ENCODE data around the gene PLCB3. TPM values are rescaled to one million over a fixed set of nuclear protein-coding genes. Genes with fewer than 3 reads are reported as not detected.

Gene PLCB3
- polyA plus RNA-seq: under 1 TPM in 2 of 3 donors, not detected in 1; 0.33 to 0.49 TPM

DNA sequence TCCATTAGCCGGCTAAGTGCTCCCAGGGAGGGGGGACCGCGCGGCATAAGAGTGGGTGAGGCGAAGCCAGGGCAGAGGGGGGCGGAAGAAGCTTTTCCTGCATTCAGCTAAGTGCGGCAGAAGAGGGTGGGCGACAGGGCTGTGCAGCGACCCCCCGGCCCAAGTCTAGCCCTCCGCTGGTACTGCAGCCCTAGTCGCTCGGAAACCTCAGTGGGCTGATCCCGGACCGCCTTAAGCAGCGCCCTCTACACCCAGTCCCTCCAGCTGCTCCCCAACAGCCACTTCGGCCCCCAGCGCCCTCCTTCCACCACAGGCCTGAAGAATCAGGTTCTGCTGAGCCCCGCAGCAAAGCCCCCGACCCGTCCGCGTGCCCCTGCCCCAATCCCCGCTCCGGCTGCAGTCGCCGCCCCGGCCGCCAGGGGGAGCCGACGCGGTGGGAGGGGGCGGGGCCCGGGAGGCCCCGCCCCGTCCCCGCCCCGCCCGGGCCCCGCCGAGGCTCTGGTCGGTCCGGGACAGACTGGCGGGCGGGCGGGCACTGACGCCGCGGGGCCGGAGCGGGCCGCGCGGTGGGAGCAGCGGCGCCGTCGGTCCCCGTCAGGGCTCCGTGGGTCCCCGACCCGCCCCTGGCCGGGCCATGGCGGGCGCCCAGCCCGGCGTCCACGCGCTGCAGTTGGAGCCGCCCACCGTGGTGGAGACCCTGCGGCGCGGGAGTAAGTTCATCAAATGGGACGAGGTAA, at the start of gene PLCB3:
TSS of gene PLCB3 (plus strand) at position 515 of the 737 bp plus-strand sequence. CDS start at position 635, 120 bp downstream.
- peaks cover 2 to 10% (median 4%) of the 10 kb centered on the region in 3 donors for H3K27me3 Mint-ChIP-seq (ENCODE audit: low read depth in 3 of 3)
- H3K27ac Mint-ChIP-seq: peak within 1 kb of the TSS in 5 of 6 donors; percentile 62 to 89 (median 77)
- peaks cover 15 to 26% of the 10 kb centered on the region in 2 donors for H3K4me1 Mint-ChIP-seq
- no peaks in the 10 kb centered on the region for H3K9me3 Mint-ChIP-seq
- H3K4me3 Mint-ChIP-seq: peak within 1 kb of the TSS; percentile 82 to 89 (median 86)
- peak; percentile 57 to 64 (median 61) for DNase-seq
- no peaks in the 10 kb centered on the region for H3K36me3 Mint-ChIP-seq

DNA sequence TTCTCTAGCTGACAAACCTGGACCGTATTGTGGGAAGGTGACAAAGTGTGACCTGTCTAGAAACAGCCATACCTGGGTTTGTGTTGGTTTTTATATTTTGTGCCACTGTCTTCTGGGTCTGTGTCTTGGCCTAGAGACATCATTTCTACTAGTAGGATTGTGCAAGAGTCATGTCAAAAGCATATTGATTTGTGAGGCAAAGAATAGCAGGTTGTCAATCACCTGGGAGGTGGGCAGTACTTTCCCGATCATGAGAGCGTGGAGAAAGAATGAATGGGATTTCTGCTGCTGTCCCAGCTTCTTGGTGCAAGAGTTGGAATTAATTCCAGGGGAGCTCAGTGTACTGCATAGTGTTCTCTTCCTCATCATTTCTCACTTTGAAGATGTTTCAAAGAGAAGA, 49.8 kb upstream of the PLCB3 start:
- peaks cover 26% of the 10 kb centered on the region in 2 donors for H3K4me1 Mint-ChIP-seq
- peak overlapping the region in 3 of 6 donors; percentile 1 to 70 (median 34) for H3K27ac Mint-ChIP-seq
- peaks cover 27 to 51% (median 38%) of the 10 kb centered on the region in 3 donors for H3K36me3 Mint-ChIP-seq
- H3K4me3 Mint-ChIP-seq: no peak overlapping the region
- no peaks in the 10 kb centered on the region for H3K9me3 Mint-ChIP-seq
- H3K27me3 Mint-ChIP-seq (ENCODE audit: low read depth in 3 of 3): peaks cover 0 to 6% (median 3%) of the 10 kb centered on the region in 3 donors
- no peak for DNase-seq

DNA sequence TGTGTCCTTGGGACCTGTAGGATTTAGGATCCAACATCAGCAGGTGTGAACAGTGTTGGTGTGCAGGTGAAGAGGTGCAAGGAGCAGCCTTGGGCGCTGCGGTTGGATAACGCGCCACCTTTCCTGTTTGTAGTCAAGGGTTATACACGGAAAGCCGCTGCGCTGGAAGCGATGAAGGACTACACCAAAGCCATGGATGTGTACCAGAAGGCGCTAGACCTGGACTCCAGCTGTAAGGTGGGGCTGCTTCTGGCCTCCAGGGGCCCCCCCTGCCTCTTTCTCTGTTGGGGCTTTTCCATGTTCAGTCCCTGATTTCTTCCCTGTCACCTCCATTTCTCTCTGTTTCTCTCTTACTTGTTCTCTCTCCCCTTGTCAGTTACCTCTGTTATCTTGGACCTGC, 48.3 kb upstream of the PLCB3 start:
- no peak overlapping the region for H3K27ac Mint-ChIP-seq
- peaks cover 3 to 11% (median 6%) of the 10 kb centered on the region in 3 donors for H3K27me3 Mint-ChIP-seq (ENCODE audit: low read depth in 3 of 3)
- H3K36me3 Mint-ChIP-seq: peaks cover 19 to 41% (median 28%) of the 10 kb centered on the region in 3 donors
- no peaks in the 10 kb centered on the region for H3K9me3 Mint-ChIP-seq
- DNase-seq: no peak
- peaks cover 25 to 33% of the 10 kb centered on the region in 2 donors for H3K4me1 Mint-ChIP-seq
- H3K4me3 Mint-ChIP-seq: no peak overlapping the region

DNA sequence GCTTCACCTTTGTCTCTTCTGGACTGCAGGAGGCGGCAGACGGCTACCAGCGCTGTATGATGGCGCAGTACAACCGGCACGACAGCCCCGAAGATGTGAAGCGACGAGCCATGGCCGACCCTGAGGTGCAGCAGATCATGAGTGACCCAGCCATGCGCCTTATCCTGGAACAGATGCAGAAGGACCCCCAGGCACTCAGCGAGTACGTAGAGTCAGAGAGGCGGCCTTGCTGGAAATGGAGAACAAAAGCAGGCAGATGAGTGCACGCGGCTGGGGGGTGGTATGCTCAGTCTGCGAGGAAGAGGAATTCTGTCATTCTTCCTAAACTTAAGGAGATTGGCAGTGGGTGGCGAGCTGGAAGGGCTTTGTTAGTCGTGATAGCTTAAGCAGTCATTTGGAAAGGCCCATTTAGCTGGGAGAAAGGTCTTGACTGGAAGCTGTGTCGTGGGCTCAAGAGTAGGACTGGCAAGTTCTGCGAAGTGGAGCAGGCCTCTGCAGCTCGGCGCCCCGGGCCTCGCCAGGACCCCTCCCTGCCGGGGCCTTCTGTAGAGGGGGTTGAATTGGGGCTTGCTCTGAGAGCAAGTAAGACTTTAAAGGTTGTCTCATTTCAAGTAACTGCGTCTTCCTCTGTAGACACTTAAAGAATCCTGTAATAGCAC, 47.8 kb upstream of the PLCB3 start:
- Mint-ChIP-seq H3K4me3 (peak overlapping the region in 1 of 5 donors; percentile 17), H3K27ac (peak overlapping the region in 4 of 6 donors; percentile 49 to 90 (median 67)), H3K4me1 (peaks cover 25 to 34% of the 10 kb centered on the region in 2 donors), H3K36me3 (peaks cover 19 to 41% (median 28%) of the 10 kb centered on the region in 3 donors), H3K27me3 (ENCODE audit: low read depth in 3 of 3) (peaks cover 3 to 11% (median 6%) of the 10 kb centered on the region in 3 donors), H3K9me3 (no peaks in the 10 kb centered on the region)
- no peak for DNase-seq

DNA sequence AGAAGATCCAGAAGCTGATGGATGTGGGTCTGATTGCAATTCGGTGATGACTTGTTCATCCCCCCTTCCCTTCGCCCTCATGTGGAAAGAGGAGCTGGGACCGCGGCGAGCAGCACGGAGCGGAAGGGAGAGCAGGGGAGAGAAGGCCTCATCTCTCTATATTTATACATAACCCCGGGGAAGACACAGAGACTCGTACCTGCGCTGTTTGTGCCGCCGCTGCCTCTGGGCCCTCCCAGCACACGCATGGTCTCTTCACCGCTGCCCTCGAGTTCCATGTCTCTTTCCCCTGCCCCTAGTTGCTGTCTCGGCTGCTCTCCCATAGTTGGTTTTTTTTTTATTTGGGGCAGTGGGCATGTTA, 47.3 kb upstream of the PLCB3 start:
- Mint-ChIP-seq H3K36me3 (peaks cover 19 to 41% (median 28%) of the 10 kb centered on the region in 3 donors), H3K4me1 (peaks cover 30 to 39% of the 10 kb centered on the region in 2 donors), H3K27ac (peak overlapping the region in 5 of 6 donors; percentile 40 to 92 (median 84)), H3K9me3 (no peaks in the 10 kb centered on the region), H3K27me3 (ENCODE audit: low read depth in 3 of 3) (peaks cover 3 to 11% (median 6%) of the 10 kb centered on the region in 3 donors), H3K4me3 (no peak overlapping the region)
- no peak for DNase-seq

DNA sequence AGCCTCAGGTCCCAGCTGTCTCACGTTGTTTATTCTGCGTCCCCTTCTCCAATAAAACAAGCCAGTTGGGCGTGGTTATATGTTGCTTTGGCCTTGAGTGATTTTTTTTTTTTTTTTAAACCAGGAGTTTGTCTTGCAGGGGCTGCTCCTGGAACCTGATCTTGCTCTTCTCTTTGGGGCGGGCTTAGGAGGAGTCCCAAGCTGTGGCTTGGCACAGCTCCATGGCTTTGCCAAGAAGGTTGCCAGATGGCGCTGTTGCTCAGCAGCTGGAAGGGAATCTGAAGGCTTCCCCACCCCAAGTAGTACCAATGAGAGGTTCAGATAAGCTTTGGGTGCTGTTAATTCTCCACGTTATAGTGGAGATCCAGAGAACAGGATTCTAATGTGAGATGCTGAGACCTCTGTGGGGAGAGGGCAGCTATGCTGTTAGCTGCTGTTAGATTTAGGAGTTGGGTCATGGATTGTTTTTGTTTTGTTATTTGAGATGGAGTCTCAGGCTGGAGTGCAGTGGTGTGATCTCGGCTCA, 46.8 kb upstream of the PLCB3 start:
- peaks cover 32 to 40% of the 10 kb centered on the region in 2 donors for H3K4me1 Mint-ChIP-seq
- peak overlapping the region; percentile 44 to 86 (median 82) for H3K4me3 Mint-ChIP-seq
- no peaks in the 10 kb centered on the region for H3K9me3 Mint-ChIP-seq
- DNase-seq: peak; percentile 71 to 79 (median 74)
- H3K36me3 Mint-ChIP-seq: peaks cover 19 to 41% (median 28%) of the 10 kb centered on the region in 3 donors
- peaks cover 5 to 11% (median 6%) of the 10 kb centered on the region in 3 donors for H3K27me3 Mint-ChIP-seq (ENCODE audit: low read depth in 3 of 3)
- H3K27ac Mint-ChIP-seq: peak overlapping the region; percentile 83 to 97 (median 91)

DNA sequence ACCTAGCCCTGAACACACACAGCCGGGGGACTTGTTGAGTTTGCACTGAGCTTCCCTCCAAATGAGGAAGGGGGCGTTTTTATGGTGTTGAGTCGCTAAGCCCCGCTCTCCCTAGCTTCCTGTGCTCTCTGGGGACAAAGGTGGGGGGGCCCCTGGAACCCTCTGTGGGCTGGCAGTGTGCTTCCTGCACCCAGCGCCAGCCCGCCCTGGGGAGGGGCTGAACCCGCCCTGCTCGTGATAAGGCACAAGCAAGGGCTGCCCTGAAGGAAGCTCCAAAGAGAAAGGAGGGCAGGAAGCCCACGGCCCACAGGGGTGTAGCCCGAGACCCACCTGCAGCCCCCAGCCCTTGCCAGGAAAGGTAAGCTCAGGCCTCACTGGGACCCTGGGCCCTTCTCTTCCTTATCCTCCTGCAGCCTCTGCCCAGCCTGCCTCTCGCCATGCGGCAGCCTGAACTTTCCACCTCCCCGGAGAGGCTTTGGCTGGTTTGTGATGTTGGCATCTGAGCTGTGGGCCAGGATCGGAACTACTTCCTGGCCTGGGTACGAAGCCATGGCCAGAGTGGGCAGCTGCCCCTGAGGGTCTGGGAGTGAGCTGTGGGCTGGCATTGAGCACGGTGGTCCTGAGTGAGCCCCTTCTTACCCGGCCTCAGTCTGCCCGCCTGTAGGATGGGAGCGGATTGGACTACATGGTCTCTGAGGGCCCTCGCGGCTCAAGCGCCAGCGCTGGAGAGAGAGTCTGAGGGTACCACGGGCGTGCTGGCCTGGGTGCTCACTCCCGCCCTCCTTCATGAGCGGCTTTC, 44.7 kb upstream of the PLCB3 start, which contains the start of gene FERMT3:
TSS of gene FERMT3 (plus strand) at position 265 of the 799 bp plus-strand sequence. CDS start 644 bp downstream, outside the sequence.
- Mint-ChIP-seq H3K36me3 (peaks cover 15 to 27% (median 17%) of the 10 kb centered on the region in 3 donors), H3K9me3 (no peaks in the 10 kb centered on the region), H3K27ac (peak within 1 kb of the TSS; percentile 91 to 96 (median 95)), H3K4me3 (peak within 1 kb of the TSS; percentile 90 to 95 (median 91)), H3K4me1 (peaks cover 32 to 45% of the 10 kb centered on the region in 2 donors), H3K27me3 (ENCODE audit: low read depth in 3 of 3) (peaks cover 5 to 11% (median 6%) of the 10 kb centered on the region in 3 donors)
- DNase-seq: peak; percentile 63 to 68 (median 66)

DNA sequence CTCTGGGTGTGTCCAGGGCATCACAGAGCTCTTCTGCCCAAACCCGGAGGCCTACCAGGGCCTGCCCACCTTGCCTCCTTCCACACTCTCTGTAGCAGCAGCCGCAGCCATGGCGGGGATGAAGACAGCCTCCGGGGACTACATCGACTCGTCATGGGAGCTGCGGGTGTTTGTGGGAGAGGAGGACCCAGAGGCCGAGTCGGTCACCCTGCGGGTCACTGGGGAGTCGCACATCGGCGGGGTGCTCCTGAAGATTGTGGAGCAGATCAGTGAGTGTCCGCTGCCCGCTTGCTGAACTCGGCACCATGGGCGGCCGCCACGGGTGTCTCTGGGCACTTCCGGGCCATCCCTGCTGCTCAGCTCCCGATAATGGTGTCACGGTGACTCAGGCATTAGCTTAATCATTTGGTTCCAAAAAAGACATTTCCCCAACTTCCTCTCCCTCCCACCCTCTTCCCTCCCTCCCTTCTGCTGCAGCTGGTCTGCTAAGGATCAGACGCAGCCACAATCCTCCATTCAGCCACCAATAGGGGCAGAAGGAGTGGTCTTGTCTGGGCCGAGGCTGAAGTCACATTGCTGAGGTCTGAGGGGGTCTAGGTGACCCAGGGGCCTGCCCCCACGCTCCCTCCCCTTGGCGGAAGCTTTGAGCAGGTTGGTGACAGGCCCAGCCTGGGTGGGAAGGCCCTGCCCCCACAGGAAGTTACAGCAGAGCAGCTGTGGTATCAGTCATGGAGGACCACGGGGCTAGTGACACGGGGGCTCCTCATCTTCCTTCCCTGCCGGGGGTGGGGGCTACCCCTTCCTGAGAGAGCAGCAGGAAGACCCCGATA, 43.9 kb upstream of the PLCB3 start:
- Mint-ChIP-seq H3K4me1 (peaks cover 39 to 45% of the 10 kb centered on the region in 2 donors), H3K27me3 (ENCODE audit: low read depth in 3 of 3) (peaks cover 5 to 11% (median 6%) of the 10 kb centered on the region in 3 donors), H3K9me3 (no peaks in the 10 kb centered on the region), H3K27ac (peak overlapping the region; percentile 91 to 96 (median 95)), H3K4me3 (peak overlapping the region; percentile 90 to 95 (median 91)), H3K36me3 (peaks cover 18 to 25% (median 21%) of the 10 kb centered on the region in 3 donors)
- DNase-seq: peak; percentile 78 to 80 (median 79)

DNA sequence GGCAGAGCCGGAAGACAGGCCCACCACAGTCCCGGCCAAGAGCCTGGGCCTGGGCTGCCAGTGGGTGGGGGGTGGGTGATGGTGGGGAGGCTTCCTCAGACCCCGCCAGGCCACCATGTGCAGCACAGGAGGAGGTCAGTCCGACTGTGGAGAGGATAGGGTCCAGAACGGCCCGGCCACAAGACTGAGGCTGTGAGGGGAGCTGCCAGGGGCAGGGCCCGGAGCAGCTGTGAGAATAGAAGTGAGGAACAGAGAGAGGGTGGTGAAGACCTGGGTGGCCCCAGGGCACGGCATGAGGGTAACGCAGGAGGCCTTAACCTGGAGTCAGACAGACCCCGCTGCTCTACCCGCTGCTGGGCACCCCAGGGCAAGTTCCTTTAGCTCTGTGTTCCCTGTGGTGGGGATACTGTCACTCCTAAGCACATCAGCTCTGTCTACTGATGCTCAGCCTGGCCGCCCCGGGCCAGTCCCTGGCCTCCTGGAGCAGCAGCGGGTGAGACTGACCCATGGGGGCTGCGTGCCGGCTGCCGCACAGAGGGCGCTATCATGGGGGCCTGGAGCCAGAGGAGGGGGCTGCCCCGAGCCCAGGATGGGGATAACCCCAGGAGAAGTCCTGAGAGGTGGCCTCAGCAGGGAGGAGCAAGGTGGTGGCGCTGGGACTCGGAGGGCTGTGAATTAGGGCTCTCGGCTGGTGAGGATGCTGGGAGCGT, 43.1 kb upstream of the PLCB3 start:
- peak overlapping the region; percentile 91 to 96 (median 95) for H3K27ac Mint-ChIP-seq
- DNase-seq: no peak
- H3K4me3 Mint-ChIP-seq: peak overlapping the region; percentile 90 to 95 (median 91)
- H3K27me3 Mint-ChIP-seq (ENCODE audit: low read depth in 3 of 3): peaks cover 5 to 11% (median 6%) of the 10 kb centered on the region in 3 donors
- peaks cover 14 to 24% (median 19%) of the 10 kb centered on the region in 3 donors for H3K36me3 Mint-ChIP-seq
- no peaks in the 10 kb centered on the region for H3K9me3 Mint-ChIP-seq
- H3K4me1 Mint-ChIP-seq: peaks cover 43 to 45% of the 10 kb centered on the region in 2 donors

DNA sequence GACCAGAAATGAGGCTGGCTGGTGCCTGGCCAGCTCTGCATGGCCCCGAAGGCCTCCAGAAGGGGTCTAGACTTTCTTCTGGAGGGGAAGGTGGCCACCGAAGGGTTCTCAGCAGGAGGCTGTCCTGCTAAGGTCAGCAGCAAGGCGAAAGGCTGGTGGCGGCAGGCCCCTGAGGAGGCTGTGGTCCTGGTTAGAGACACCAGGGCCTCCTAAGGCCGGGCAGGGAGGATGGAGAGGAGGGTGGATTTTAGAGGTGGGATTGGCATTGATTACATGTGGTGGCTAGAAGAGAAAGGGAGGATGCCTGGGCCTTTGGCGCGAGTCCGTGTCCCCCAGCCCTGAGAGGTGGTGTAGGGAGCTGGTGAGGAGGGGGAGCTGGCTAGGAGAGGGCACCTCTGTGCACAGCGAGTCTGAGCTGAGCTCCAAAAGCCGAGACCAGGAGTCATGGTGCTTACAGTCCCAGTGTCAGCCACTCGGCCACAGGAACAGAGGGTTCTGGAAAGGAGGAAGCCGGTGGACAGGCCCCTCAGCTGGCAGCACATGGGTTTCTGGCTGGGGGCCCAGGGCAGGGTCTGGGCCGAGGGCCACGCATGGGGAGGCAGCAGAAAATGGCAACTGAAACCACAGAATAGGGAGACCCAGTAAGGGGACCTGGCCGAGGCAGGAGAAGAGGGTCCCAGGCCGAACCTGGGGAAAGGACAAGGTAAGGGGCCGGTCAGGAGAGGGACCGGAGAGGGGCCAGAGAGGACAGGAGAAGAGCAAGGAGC, 42.4 kb upstream of the PLCB3 start:
- Mint-ChIP-seq H3K4me1 (peaks cover 44 to 45% of the 10 kb centered on the region in 2 donors), H3K27ac (peak overlapping the region; percentile 79 to 96 (median 95)), H3K4me3 (peak overlapping the region; percentile 31 to 91 (median 54)), H3K9me3 (no peaks in the 10 kb centered on the region), H3K27me3 (ENCODE audit: low read depth in 3 of 3) (peaks cover 5 to 10% (median 6%) of the 10 kb centered on the region in 3 donors), H3K36me3 (peaks cover 14 to 19% (median 15%) of the 10 kb centered on the region in 3 donors)
- DNase-seq: no peak

DNA sequence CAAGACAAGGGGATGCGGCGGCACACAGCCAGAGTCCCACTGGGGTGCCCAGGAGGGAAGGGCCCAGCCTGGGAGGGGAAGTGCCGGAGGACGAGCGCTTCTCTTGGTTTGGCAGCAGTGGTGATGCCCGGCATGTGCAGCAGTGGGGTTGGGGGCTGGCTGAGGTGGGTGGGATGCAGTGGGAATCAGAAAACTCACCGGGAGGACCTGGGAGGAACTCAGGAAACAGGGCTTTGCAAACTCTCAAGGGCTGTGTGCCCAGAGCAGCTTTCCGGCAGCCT, 41.8 kb upstream of the PLCB3 start:
- Mint-ChIP-seq H3K4me1 (peaks cover 39 to 41% of the 10 kb centered on the region in 2 donors), H3K4me3 (peak overlapping the region in 3 of 5 donors; percentile 41 to 47 (median 44)), H3K36me3 (peaks cover 11 to 14% (median 11%) of the 10 kb centered on the region in 3 donors), H3K9me3 (no peaks in the 10 kb centered on the region), H3K27ac (peak overlapping the region; percentile 20 to 96 (median 60)), H3K27me3 (ENCODE audit: low read depth in 3 of 3) (peaks cover 4 to 8% (median 6%) of the 10 kb centered on the region in 3 donors)
- no peak for DNase-seq
